ENCODE measurements around the gene CREM. TPM values are rescaled to one million over a fixed set of nuclear protein-coding genes. Genes with fewer than 3 reads are reported as not detected.

CREM gene
- total RNA-seq, 1 experiment from 2014 or later = 21.4 TPM

DNA sequence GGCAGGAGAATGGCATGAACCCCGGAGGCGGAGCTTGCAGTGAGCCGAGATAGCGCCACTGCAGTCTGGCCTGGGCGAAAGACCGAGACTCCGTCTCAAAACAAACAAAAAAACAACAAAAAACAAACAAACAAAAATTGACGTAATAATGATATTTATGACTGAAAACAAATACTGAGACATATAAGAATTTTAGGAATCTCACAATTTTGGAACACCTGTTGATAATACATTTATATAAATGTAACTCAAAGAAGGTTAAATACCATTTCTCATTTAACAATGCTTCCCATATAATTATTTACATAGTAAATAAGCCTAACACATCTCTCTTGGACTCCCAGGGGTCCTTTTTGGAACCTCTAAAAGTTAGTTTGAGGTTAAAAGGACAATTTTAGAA, 107.4 kb downstream of the CREM start:
- Histone ChIP-seq H3K27me3 (ENCODE audit: insufficient read depth, low read length) (no peaks in the 10 kb centered on the region), H2AFZ (ENCODE audit: low read depth, low read length, poor library complexity, severe bottlenecking) (no peak overlapping the region), H4K20me1 (ENCODE audit: insufficient read depth) (no peaks in the 10 kb centered on the region), H3K9ac (ENCODE audit: low read length) (no peak overlapping the region), H3K9me3 (ENCODE audit: control insufficient read depth in 1 of 2, insufficient read depth in 1 of 2, low read depth in 1 of 2, low read length in 2 of 2) (no peaks in the 10 kb centered on the region), H3K79me2 (ENCODE audit: insufficient read depth, low read length) (no peaks in the 10 kb centered on the region), H3K36me3 (ENCODE audit: control insufficient read depth in 1 of 2, insufficient read depth in 2 of 2, low read length in 2 of 2) (no peaks in the 10 kb centered on the region), H3K4me2 (ENCODE audit: low read length) (no peak overlapping the region), H3K27ac (ENCODE audit: low read depth, low read length) (no peak overlapping the region), H3K9me2 (ENCODE audit: insufficient read depth) (no peaks in the 10 kb centered on the region), H3K4me3 (replicated peaks in 1 of 2; ENCODE audit: low read depth in 1 of 2, low read length in 2 of 2) (no peak overlapping the region), H3K4me1 (ENCODE audit: control insufficient read depth in 1 of 2, insufficient read depth in 2 of 2, low read length in 2 of 2) (no peaks in the 10 kb centered on the region)
- no TSS peak for BruUV-seq (replicated peaks)
- ATAC-seq = no peak
- ChIA-PET RAD21 (ENCODE audit: low non-redundant PET in 1 of 2, low total read pairs in 2 of 2, uncharacterized antibody in 2 of 2, unreplicated experiment in 2 of 2) (no interaction called here), POLR2A (no interaction called here), CTCF (no interaction called here)
- intact Hi-C loops (cut with micrococcal nuclease) = no loop called here
- no peak for DNase-seq (ENCODE audit: low read depth, low spot score)
- TF ChIP-seq YY1 (IDR thresholded peaks at IDR 0.05; ENCODE audit: extremely low read depth, insufficient replicate concordance, low read depth, low read length) (no peak), SRF (IDR thresholded peaks at IDR 0.05; ENCODE audit: low read depth) (no peak), ZNF274 (IDR thresholded peaks at IDR 0.05; ENCODE audit: low read depth, low read length) (no peak), ZFX (IDR thresholded peaks at IDR 0.05) (no peak), CEBPB (IDR thresholded peaks at IDR 0.05; ENCODE audit: low read depth) (no peak), ELF1 (IDR thresholded peaks at IDR 0.05; ENCODE audit: borderline replicate concordance, low read depth) (no peak), SP1 (IDR thresholded peaks at IDR 0.05; ENCODE audit: low read depth) (no peak), EZH2phosphoT487 (IDR thresholded peaks at IDR 0.05; ENCODE audit: borderline replicate concordance) (no peak), EGR1 (IDR thresholded peaks at IDR 0.05; ENCODE audit: low read depth) (no peak), JUND (IDR thresholded peaks at IDR 0.05) (no peak), CBX3 (IDR thresholded peaks at IDR 0.05; ENCODE audit: low read depth) (no peak), POLR2A (IDR thresholded peaks at IDR 0.05; ENCODE audit: borderline replicate concordance, extremely low read depth, insufficient read depth, insufficient read length) (no peak), EZH2 (IDR thresholded peaks at IDR 0.05) (no peak), POLR2AphosphoS5 (IDR thresholded peaks at IDR 0.05; ENCODE audit: low read depth, low read length) (no peak), FOSL1 (IDR thresholded peaks at IDR 0.05; ENCODE audit: low read depth) (no peak)
- TF ChIP-seq, protein P1, sequence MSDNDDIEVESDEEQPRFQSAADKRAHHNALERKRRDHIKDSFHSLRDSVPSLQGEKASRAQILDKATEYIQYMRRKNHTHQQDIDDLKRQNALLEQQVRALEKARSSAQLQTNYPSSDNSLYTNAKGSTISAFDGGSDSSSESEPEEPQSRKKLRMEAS (IDR thresholded peaks at IDR 0.05) = no peak
- TF ChIP-seq, protein P2, sequence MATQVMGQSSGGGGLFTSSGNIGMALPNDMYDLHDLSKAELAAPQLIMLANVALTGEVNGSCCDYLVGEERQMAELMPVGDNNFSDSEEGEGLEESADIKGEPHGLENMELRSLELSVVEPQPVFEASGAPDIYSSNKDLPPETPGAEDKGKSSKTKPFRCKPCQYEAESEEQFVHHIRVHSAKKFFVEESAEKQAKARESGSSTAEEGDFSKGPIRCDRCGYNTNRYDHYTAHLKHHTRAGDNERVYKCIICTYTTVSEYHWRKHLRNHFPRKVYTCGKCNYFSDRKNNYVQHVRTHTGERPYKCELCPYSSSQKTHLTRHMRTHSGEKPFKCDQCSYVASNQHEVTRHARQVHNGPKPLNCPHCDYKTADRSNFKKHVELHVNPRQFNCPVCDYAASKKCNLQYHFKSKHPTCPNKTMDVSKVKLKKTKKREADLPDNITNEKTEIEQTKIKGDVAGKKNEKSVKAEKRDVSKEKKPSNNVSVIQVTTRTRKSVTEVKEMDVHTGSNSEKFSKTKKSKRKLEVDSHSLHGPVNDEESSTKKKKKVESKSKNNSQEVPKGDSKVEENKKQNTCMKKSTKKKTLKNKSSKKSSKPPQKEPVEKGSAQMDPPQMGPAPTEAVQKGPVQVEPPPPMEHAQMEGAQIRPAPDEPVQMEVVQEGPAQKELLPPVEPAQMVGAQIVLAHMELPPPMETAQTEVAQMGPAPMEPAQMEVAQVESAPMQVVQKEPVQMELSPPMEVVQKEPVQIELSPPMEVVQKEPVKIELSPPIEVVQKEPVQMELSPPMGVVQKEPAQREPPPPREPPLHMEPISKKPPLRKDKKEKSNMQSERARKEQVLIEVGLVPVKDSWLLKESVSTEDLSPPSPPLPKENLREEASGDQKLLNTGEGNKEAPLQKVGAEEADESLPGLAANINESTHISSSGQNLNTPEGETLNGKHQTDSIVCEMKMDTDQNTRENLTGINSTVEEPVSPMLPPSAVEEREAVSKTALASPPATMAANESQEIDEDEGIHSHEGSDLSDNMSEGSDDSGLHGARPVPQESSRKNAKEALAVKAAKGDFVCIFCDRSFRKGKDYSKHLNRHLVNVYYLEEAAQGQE (IDR thresholded peaks at IDR 0.05; ENCODE audit: low read depth) = no peak
- TF ChIP-seq, protein P3, sequence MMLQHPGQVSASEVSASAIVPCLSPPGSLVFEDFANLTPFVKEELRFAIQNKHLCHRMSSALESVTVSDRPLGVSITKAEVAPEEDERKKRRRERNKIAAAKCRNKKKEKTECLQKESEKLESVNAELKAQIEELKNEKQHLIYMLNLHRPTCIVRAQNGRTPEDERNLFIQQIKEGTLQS (IDR thresholded peaks at IDR 0.05) = no peak

Data from HCT116 (cell line).